GM12878 (cell line): ENCODE results near the gene SNAPC2. TPM values are rescaled to one million over a fixed set of nuclear protein-coding genes. Genes with fewer than 3 reads are reported as not detected.

Experiments
- ATAC-seq: fragments of 200-7000 bp; cut with Tn5 transposase; 3 replicates; pipeline ENCODE4 v1.9.1; 2020; ENCODE audit warnings: mild to moderate bottlenecking, moderate library complexity
- BruUV-seq: library from RNA; stranded (reverse); fragments of 400-500 nt; replicated peaks from 2 replicates; lab custom pipeline; 2021; lab: Mats Ljungman, UMichigan
- CTCF ChIA-PET: fragments of 300-600 bp; sonication (Branson Sonifier 250); formaldehyde crosslinking; extraction: SDS; loops from one replicate; lab custom pipeline; 2021; ENCODE audit warnings: inconsistent platforms; lab: Yijun Ruan, JAX
- POLR2A ChIA-PET: fragments of 350-600 bp; formaldehyde crosslinking; extraction: SDS; loops from one replicate; lab custom pipeline; 2021; ENCODE audit warnings: inconsistent platforms; lab: Charles Lee
- RAD21 ChIA-PET: fragments of 300-600 bp; sonication (Branson Sonifier 250); formaldehyde crosslinking; loops from one replicate; lab custom pipeline; 2023; ENCODE audit warnings: antibody characterized with exemption; ENCODE audit not compliant: unreplicated experiment; lab: Charles Lee
- SMC1A ChIA-PET: fragments of 300-600 bp; sonication (Branson Sonifier 250); formaldehyde crosslinking; loops from one replicate; lab custom pipeline; 2023; ENCODE audit not compliant: unreplicated experiment, uncharacterized antibody; lab: Charles Lee
- DNase-seq: peaks from one replicate; pipeline ENCODE4 v3.0.0-alpha.2; 2011; ENCODE audit warnings: low read depth, low spot score
- FAIRE-seq: peaks from 3 replicates; lab custom pipeline; 2011; peaks lifted over from hg19 to GRCh38; lab: Jason Lieb, UNC
- H2AFZ ChIP-seq: 2 replicates; pipeline ENCODE4 v1.6.0; 2011; ENCODE audit warnings: low read depth, low read length, control low read depth; ENCODE audit not compliant: control insufficient read depth
- H3K27ac ChIP-seq: 2 replicates; pipeline ENCODE4 v1.5.1; 2011; ENCODE audit warnings: control low read depth; ENCODE audit not compliant: control insufficient read depth, insufficient read depth
- H3K27me3 ChIP-seq, 2 experiments: replicated peaks in 1 of 2; 2 replicates each; pipeline versions ENCODE4 v1.6.0 to v1.6.1; 2011; ENCODE audit warnings: low read length in 1 of 2; ENCODE audit not compliant: control insufficient read depth in 2 of 2, insufficient read depth in 2 of 2
- H3K36me3 ChIP-seq, 2 experiments: 2 replicates each; pipeline ENCODE4 v1.5.1; 2011; ENCODE audit warnings: low read length in 1 of 2; ENCODE audit not compliant: control insufficient read depth in 2 of 2, insufficient read depth in 2 of 2
- H3K4me1 ChIP-seq: 2 replicates; pipeline ENCODE4 v1.6.1; 2011; ENCODE audit warnings: mild to moderate bottlenecking, low read length, moderate library complexity, mixed read lengths; ENCODE audit not compliant: control insufficient read depth, insufficient read depth
- H3K4me2 ChIP-seq: 2 replicates; pipeline ENCODE4 v1.6.0; 2011; ENCODE audit warnings: control low read depth; ENCODE audit not compliant: control insufficient read depth, insufficient read depth
- H3K4me3 ChIP-seq: fragments of 200-600 bp; sonication (generic); 2 replicates; pipeline ENCODE4 v1.5.1; 2016
- H3K79me2 ChIP-seq: 2 replicates; pipeline ENCODE4 v1.6.0; 2011; ENCODE audit warnings: low read length; ENCODE audit not compliant: control insufficient read depth, insufficient read depth
- H3K9ac ChIP-seq: 2 replicates; pipeline ENCODE4 v1.8.0; 2011; ENCODE audit warnings: low read length, control low read depth, mixed read lengths; ENCODE audit not compliant: control insufficient read depth, insufficient read depth
- H3K9me3 ChIP-seq: replicated peaks from 3 replicates; pipeline ENCODE4 v1.5.1; 2011; ENCODE audit warnings: mild to moderate bottlenecking, low read length; ENCODE audit not compliant: control insufficient read depth, insufficient read depth
- H4K20me1 ChIP-seq: 2 replicates; pipeline ENCODE4 v1.6.0; 2011; ENCODE audit not compliant: control insufficient read depth, insufficient read depth
- BCL3 ChIP-seq: IDR thresholded peaks from 2 replicates; pipeline ENCODE4 v1.6.1; 2011; ENCODE audit warnings: borderline replicate concordance, low read depth, mild to moderate bottlenecking, moderate library complexity, low read length; ENCODE audit not compliant: insufficient read depth, poor library complexity, severe bottlenecking
- BHLHE40 ChIP-seq, 2 experiments: fragments of 450-650 bp in 1 of 2; IDR thresholded peaks; 2 replicates each; pipeline ENCODE4 v1.6.1; 2011 to 2017; ENCODE audit warnings: low read depth in 2 of 2, borderline replicate concordance in 1 of 2, improper control_type of control experiment in 1 of 2, low read length in 1 of 2, mild to moderate bottlenecking in 1 of 2
- HDGF ChIP-seq: fragments of 450-650 bp; IDR thresholded peaks from 2 replicates; pipeline ENCODE4 v1.6.1; 2016; ENCODE audit warnings: antibody characterized with exemption
- MLLT1 ChIP-seq: fragments of 450-650 bp; IDR thresholded peaks from 2 replicates; pipeline ENCODE4 v1.6.1; 2016; ENCODE audit warnings: mild to moderate bottlenecking
- MYC ChIP-seq: IDR thresholded peaks from 2 replicates; pipeline ENCODE4 v1.6.1; 2011; ENCODE audit warnings: mild to moderate bottlenecking, low read length, moderate library complexity, inconsistent platforms; ENCODE audit not compliant: insufficient read depth, insufficient replicate concordance, insufficient read length, severe bottlenecking
- PAX5 ChIP-seq: IDR thresholded peaks from 2 replicates; pipeline ENCODE4 v1.6.1; 2011; ENCODE audit warnings: low read depth, low read length, borderline replicate concordance
- SP1 ChIP-seq: IDR thresholded peaks from one replicate; pipeline ENCODE4 v1.6.1; 2011; ENCODE audit warnings: low read depth, low read length
- SUZ12 ChIP-seq: fragments of 200-600 bp; sonication (generic); IDR thresholded peaks from one replicate; pipeline ENCODE4 v1.6.1; 2018; ENCODE audit warnings: antibody characterized with exemption, mild to moderate bottlenecking; ENCODE audit not compliant: unreplicated experiment
- ZBTB33 ChIP-seq: fragments of 450-650 bp; IDR thresholded peaks from 2 replicates; pipeline ENCODE4 v1.6.1; 2017; ENCODE audit warnings: mild to moderate bottlenecking
- ZNF592 ChIP-seq: fragments of 450-650 bp; IDR thresholded peaks from 2 replicates; pipeline ENCODE4 v1.6.1; 2017; ENCODE audit warnings: mild to moderate bottlenecking, moderate library complexity
- WGBS: methylation state at CpG from one replicate; pipeline ENCODE4 v1.1.6; 2016; ENCODE audit warnings: low lambda C conversion rate; ENCODE audit not compliant: insufficient replicate concordance, insufficient coverage; ENCODE audit errors: missing lambda C conversion rate; 5-methylcytosine and 5-hydroxymethylcytosine counted together
- in situ Hi-C: fragments of 300-500 bp; cut with MboI; formaldehyde crosslinking; loops from 9 replicates; pipeline ENCODE4 v1.14.3; 2018; ENCODE audit warnings: mixed read lengths
- intact Hi-C: fragments of 100-400 bp; cut with micrococcal nuclease; formaldehyde crosslinking; loops from one replicate; pipeline ENCODE4 v1.14.2; 2022; ENCODE audit not compliant: unreplicated experiment
- polyA plus RNA-seq, 11 experiments: library from polyadenylated mRNA; depleted of rRNA in 4 of 11; unstranded in 6 of 11; stranded (reverse) in 5 of 11; fragments of >200 nt; fragmentation: Nextera tagmentation in 4 of 11; fragmentation: Illumina TruSeq in 1 of 11; extraction: Ambion mirVana in 4 of 11; extraction: Trizol in 1 of 11; gene quantifications; 1 replicate in 1 of 11; 2 replicates in 10 of 11; pipeline versions ENCODE4 v1.2.1 to v1.2.3, GENCODE V29; 2011 to 2016; ENCODE audit warnings: inconsistent platforms in 2 of 11, missing spikeins in 2 of 11, low read depth in 1 of 11
- total RNA-seq, 4 experiments: library from RNA; depleted of rRNA in 3 of 4; stranded (reverse); fragments of >200 nt in 3 of 4; fragmentation: Illumina TruSeq in 1 of 4; extraction: Trizol in 1 of 4; gene quantifications; 2 replicates each; pipeline versions ENCODE4 v1.2.1 to v1.2.3, GENCODE V29; 2013 to 2021

The SNAPC2 gene
- total and polyA plus RNA-seq, 10 of the 15 experiments (the other 5 are each of a cell fraction or from before 2014, with no cell fraction given): 0.19 to 20.8 (median 12.6) TPM

GRCh38 chr19:7922836-7923195 is 2.7 kb downstream of the SNAPC2 start:
- FAIRE-seq (no peak), ATAC-seq (no peak), DNase-seq (no peak)
- Histone ChIP-seq H3K9ac (no peak overlapping the region), H3K36me3 (no peaks in the 10 kb centered on the region; a peak in 2 of 4 replicates), H3K9me3 (no peaks in the 10 kb centered on the region; the same call in 2 of the 3 replicates), H2AFZ (no peak overlapping the region), H3K4me3 (no peak overlapping the region), H3K27me3 (peaks cover 0 to 12% of the 10 kb centered on the region in 2 experiments; a peak in 2 of 4 replicates), H3K27ac (no peak overlapping the region), H3K4me2 (no peak overlapping the region), H3K4me1 (peaks cover 11% of the 10 kb centered on the region), H4K20me1 (no peaks in the 10 kb centered on the region), H3K79me2 (no peaks in the 10 kb centered on the region)
- in situ Hi-C loops: no loop called here
- TF ChIP-seq ZBTB33 (no peak), BHLHE40 (IDR thresholded peaks at IDR 0.05; ENCODE audit: borderline replicate concordance in 1 of 2, low read depth in 2 of 2, low read length in 1 of 2) (no peak), ZNF592 (no peak), HDGF (no peak), SUZ12 (no peak), MLLT1 (no peak), SP1 (no peak), PAX5 (no peak), MYC (no peak), BCL3 (no peak)
- RAD21 ChIA-PET: interaction anchor here (1.1 kb wide), 1 partner anchor 19 kb away, joined by 3 read pairs; the partner anchor contains the start of gene MAP2K7
- intact Hi-C loops: no loop called here
- WGBS: 54% methylated on average over 7 of the region's 8 CpGs
- CTCF ChIA-PET: interaction anchor here (1.0 to 3.9 kb wide), 2 partner anchors 21 to 69 kb away, joined by 3 to 32 read pairs; partner anchors contain the start of gene TIMM44
- POLR2A ChIA-PET: no interaction called here
- SMC1A ChIA-PET: no interaction called here
- BruUV-seq: no TSS peak
